Neural cell (in vitro differentiated cells): ENCODE data around the gene DPH5. TPM values are rescaled to one million over a fixed set of nuclear protein-coding genes. Genes with fewer than 3 reads are reported as not detected.

ENCODE experiments used
- H2AFZ ChIP-seq: fragments of 200-600, 300-800 bp; sonication (generic), shearing (Covaris generic); 2 replicates; pipeline ENCODE4 v1.6.0; 2014; ENCODE audit warnings: low read depth, mild to moderate bottlenecking, antibody characterized with exemption, low read length, moderate library complexity
- H3F3A ChIP-seq: fragments of 200-600 bp; shearing (Covaris generic); 2 replicates; pipeline ENCODE4 v1.6.1; 2016; ENCODE audit warnings: mild to moderate bottlenecking, moderate library complexity, mixed read lengths, antibody characterized with exemption, low read length; ENCODE audit not compliant: insufficient read depth, poor library complexity, severe bottlenecking
- H3K27ac ChIP-seq: fragments of 200-600, 300-800 bp; sonication (generic), shearing (Covaris generic); 2 replicates; pipeline ENCODE4 v1.5.1; 2014; ENCODE audit warnings: mild to moderate bottlenecking, low read length, moderate library complexity
- H3K27me3 ChIP-seq: fragments of 300-800, 200-600 bp; sonication (generic), shearing (Covaris generic); 2 replicates; pipeline ENCODE4 v1.6.0; 2014; ENCODE audit warnings: mild to moderate bottlenecking, low read depth, low read length, moderate library complexity; ENCODE audit not compliant: insufficient read depth
- H3K36me3 ChIP-seq: fragments of 300-800, 200-600 bp; sonication (generic), shearing (Covaris generic); 2 replicates; pipeline ENCODE4 v1.5.1; 2014; ENCODE audit warnings: mild to moderate bottlenecking, antibody characterized with exemption, low read length, moderate library complexity; ENCODE audit not compliant: insufficient read depth
- H3K4me2 ChIP-seq: fragments of 300-800, 200-600 bp; sonication (generic), shearing (Covaris generic); 2 replicates; pipeline ENCODE4 v1.6.0; 2014; ENCODE audit warnings: mild to moderate bottlenecking, low read length
- H3K4me3 ChIP-seq: fragments of 300-800, 200-600 bp; sonication (generic), shearing (Covaris generic); 2 replicates; pipeline ENCODE4 v1.5.1; 2014; ENCODE audit warnings: mild to moderate bottlenecking, low read length, moderate library complexity
- H3K79me2 ChIP-seq: fragments of 200-600 bp; shearing (Covaris generic); replicated peaks from 2 replicates; pipeline ENCODE4 v1.6.0; 2014; ENCODE audit warnings: mild to moderate bottlenecking, low read length, moderate library complexity; ENCODE audit not compliant: insufficient read depth
- H3K9ac ChIP-seq: fragments of 300-800, 200-600 bp; sonication (generic), shearing (Covaris generic); 2 replicates; pipeline ENCODE4 v1.6.1; 2016; ENCODE audit warnings: mild to moderate bottlenecking, low read length, mixed read lengths
- H3K9me2 ChIP-seq: fragments of 200-600 bp; shearing (Covaris generic); 2 replicates; pipeline ENCODE4 v1.6.1; 2016; ENCODE audit warnings: mild to moderate bottlenecking, low read length, mixed read lengths; ENCODE audit not compliant: insufficient read depth
- H3K9me3 ChIP-seq: fragments of 200-600, 300-800 bp; sonication (generic), shearing (Covaris generic); 2 replicates; pipeline ENCODE4 v1.6.1; 2016; ENCODE audit warnings: mild to moderate bottlenecking, mixed run types, low read length, moderate library complexity, mixed read lengths
- H4K20me1 ChIP-seq: fragments of 200-600 bp; shearing (Covaris generic); 2 replicates; pipeline ENCODE4 v1.6.1; 2016; ENCODE audit warnings: mild to moderate bottlenecking, mixed run types; ENCODE audit not compliant: insufficient read depth
- CTCF ChIP-seq: fragments of 450-650 bp; IDR thresholded peaks from 2 replicates; pipeline ENCODE4 v1.5.1; 2014; ENCODE audit warnings: antibody characterized with exemption, mild to moderate bottlenecking, moderate library complexity; ENCODE audit not compliant: poor library complexity, severe bottlenecking
- EP300 ChIP-seq: fragments of 450-650 bp; conservative IDR thresholded peaks from 2 replicates; pipeline ENCODE4 v1.6.1; 2014; ENCODE audit warnings: antibody characterized with exemption, mild to moderate bottlenecking, moderate library complexity; ENCODE audit not compliant: poor library complexity, severe bottlenecking
- EZH2 ChIP-seq: fragments of 200-600, 300-800 bp; shearing (Covaris generic), sonication (generic); IDR thresholded peaks from 2 replicates; pipeline ENCODE4 v1.6.1; 2014; ENCODE audit warnings: antibody characterized with exemption, low read length, borderline replicate concordance, mild to moderate bottlenecking; ENCODE audit not compliant: insufficient read depth, poor library complexity, severe bottlenecking
- MXI1 ChIP-seq: fragments of 450-650 bp; conservative IDR thresholded peaks from 2 replicates; pipeline ENCODE4 v1.6.1; 2014; ENCODE audit warnings: antibody characterized with exemption, mild to moderate bottlenecking; ENCODE audit not compliant: poor library complexity, severe bottlenecking
- POLR2AphosphoS5 ChIP-seq: IDR thresholded peaks from 2 replicates; pipeline ENCODE4 v1.6.1; 2012
- RAD21 ChIP-seq: fragments of 450-650 bp; conservative IDR thresholded peaks from 2 replicates; pipeline ENCODE4 v1.6.1; 2014; ENCODE audit warnings: antibody characterized with exemption, mild to moderate bottlenecking, moderate library complexity
- REST ChIP-seq: IDR thresholded peaks from 2 replicates; pipeline ENCODE4 v1.6.1; 2012; ENCODE audit warnings: borderline replicate concordance
- SMC3 ChIP-seq: fragments of 450-650 bp; conservative IDR thresholded peaks from 2 replicates; pipeline ENCODE4 v1.6.1; 2014; ENCODE audit warnings: antibody characterized with exemption, mild to moderate bottlenecking, moderate library complexity; ENCODE audit not compliant: poor library complexity
- TAF1 ChIP-seq: IDR thresholded peaks from 2 replicates; pipeline ENCODE4 v1.6.1; 2012; ENCODE audit warnings: low read depth
- polyA plus RNA-seq: library from polyadenylated mRNA; depleted of rRNA; stranded (reverse); fragments of >200 nt; gene quantifications from 2 replicates; pipeline ENCODE4 v1.2.3, GENCODE V29; 2014

DPH5 gene
- polyA plus RNA-seq, 1 donor from 2014 or later = 55.7 TPM

GRCh38 chr1:101005871-101006270 lies 19.7 kb downstream of the DPH5 start:
- H3K9ac ChIP-seq = no peak overlapping the region
- H3K9me3 ChIP-seq = no peaks in the 10 kb centered on the region
- no peaks in the 10 kb centered on the region for H3K9me2 ChIP-seq
- TF ChIP-seq REST = no peak
- no peak for TF ChIP-seq TAF1
- no peak for TF ChIP-seq SMC3
- TF ChIP-seq MXI1 = no peak
- no peak for TF ChIP-seq CTCF
- no peak for TF ChIP-seq EP300
- TF ChIP-seq RAD21 = no peak
- TF ChIP-seq EZH2 = no peak
- no peak for TF ChIP-seq POLR2AphosphoS5
- H3K4me2 ChIP-seq = no peak overlapping the region
- no peak overlapping the region for H3K4me3 ChIP-seq
- no peaks in the 10 kb centered on the region for H4K20me1 ChIP-seq
- H2AFZ ChIP-seq = no peak overlapping the region
- H3K27ac ChIP-seq = no peak overlapping the region
- H3K79me2 ChIP-seq = no peaks in the 10 kb centered on the region
- no peaks in the 10 kb centered on the region for H3F3A ChIP-seq
- no peaks in the 10 kb centered on the region for H3K27me3 ChIP-seq
- no peaks in the 10 kb centered on the region for H3K36me3 ChIP-seq

- H3F3A ChIP-seq = no peaks in the 10 kb centered on the region
- H3K9me2 ChIP-seq = no peaks in the 10 kb centered on the region
- H3K27ac ChIP-seq = no peak overlapping the region
- TF ChIP-seq RAD21 (no peak), TAF1 (no peak), SMC3 (no peak), EP300 (no peak), CTCF (no peak), REST (no peak), EZH2 (no peak)
- H3K4me3 ChIP-seq = no peak overlapping the region
- H2AFZ ChIP-seq = no peak overlapping the region
- H3K36me3 ChIP-seq = no peaks in the 10 kb centered on the region
- H3K9ac ChIP-seq = no peak overlapping the region
- H3K9me3 ChIP-seq = no peaks in the 10 kb centered on the region
- H3K4me2 ChIP-seq = no peak overlapping the region
- no peaks in the 10 kb centered on the region for H3K79me2 ChIP-seq
- no peaks in the 10 kb centered on the region for H4K20me1 ChIP-seq
- H3K27me3 ChIP-seq = no peaks in the 10 kb centered on the region
These were observed 20.4 kb downstream of the DPH5 start for GRCh38 chr1:101005183-101005582.
